ENCODE measurements around the gene RFPL1. TPM values are rescaled to one million over a fixed set of nuclear protein-coding genes. Genes with fewer than 3 reads are reported as not detected.
A peak's percentile ranks its signal among the peaks of the same experiment; 100 is the strongest.
"Not testable (repeated sequence)": the region's sequence is repeated elsewhere in the genome, so short reads cannot be mapped to it uniquely, and the experiment has no call there.

The RFPL1 gene
- total RNA-seq, 2 experiments from 2014 or later = not detected

- POLR2A ChIA-PET = interaction anchor here (1.1 kb wide), 2 partner anchors 9 to 144 kb away, joined by 4 to 5 read pairs; no protein-coding TSS in a partner anchor
- peaks cover 43% of the 10 kb centered on the region for H3K4me1 Mint-ChIP-seq
- H3K36me3 Mint-ChIP-seq (ENCODE audit: low read depth); CTCF ChIA-PET; H3K27me3 Mint-ChIP-seq; H3K9me3 Mint-ChIP-seq: not testable (repeated sequence)
- H3K27ac Mint-ChIP-seq = peak overlapping the region; percentile 97
- peak overlapping the region; percentile 85 for H3K4me3 Mint-ChIP-seq
- peak; percentile 74 for DNase-seq
Measured at GRCh38 chr22:29414951-29415591, 23.3 kb upstream of the RFPL1 start.

- H3K9me3 Mint-ChIP-seq; H3K27me3 Mint-ChIP-seq; H3K4me3 Mint-ChIP-seq; CTCF ChIA-PET; H3K27ac Mint-ChIP-seq; DNase-seq; H3K36me3 Mint-ChIP-seq (ENCODE audit: low read depth); POLR2A ChIA-PET: not testable (repeated sequence)
- H3K4me1 Mint-ChIP-seq = peaks cover 32% of the 10 kb centered on the region
Measured at GRCh38 chr22:29418704-29419103, 19.7 kb upstream of the RFPL1 start.

GRCh38 chr22:29426476-29426875 lies 11.9 kb upstream of the RFPL1 start:
- no peak for DNase-seq
- ChIA-PET POLR2A (no interaction called here), CTCF (no interaction called here)
- no peaks in the 10 kb centered on the region for H3K9me3 Mint-ChIP-seq
- H3K27me3 Mint-ChIP-seq = peaks cover 25% of the 10 kb centered on the region
- no peak overlapping the region for H3K27ac Mint-ChIP-seq
- no peak overlapping the region for H3K4me3 Mint-ChIP-seq
- peaks cover 3% of the 10 kb centered on the region for H3K4me1 Mint-ChIP-seq
- no peaks in the 10 kb centered on the region for H3K36me3 Mint-ChIP-seq (ENCODE audit: low read depth)

GRCh38 chr22:29427176-29427760 lies 11.1 kb upstream of the RFPL1 start:
- CTCF ChIA-PET = no interaction called here
- Mint-ChIP-seq H3K9me3 (no peaks in the 10 kb centered on the region), H3K36me3 (ENCODE audit: low read depth) (no peaks in the 10 kb centered on the region), H3K27ac (no peak overlapping the region), H3K4me1 (no peaks in the 10 kb centered on the region), H3K27me3 (peaks cover 29% of the 10 kb centered on the region), H3K4me3 (no peak overlapping the region)
- POLR2A ChIA-PET = no interaction called here
- no peak for DNase-seq

GRCh38 chr22:29431986-29432385 lies 6.4 kb upstream of the RFPL1 start:
- Mint-ChIP-seq H3K27me3 (peaks cover 51% of the 10 kb centered on the region), H3K4me3 (no peak overlapping the region), H3K36me3 (ENCODE audit: low read depth) (no peaks in the 10 kb centered on the region), H3K4me1 (no peaks in the 10 kb centered on the region), H3K27ac (no peak overlapping the region), H3K9me3 (no peaks in the 10 kb centered on the region)
- no peak for DNase-seq
- ChIA-PET POLR2A (no interaction called here), CTCF (no interaction called here)

GRCh38 chr22:29433856-29434255 lies 4.5 kb upstream of the RFPL1 start:
- no peaks in the 10 kb centered on the region for H3K9me3 Mint-ChIP-seq
- no peaks in the 10 kb centered on the region for H3K36me3 Mint-ChIP-seq (ENCODE audit: low read depth)
- H3K4me1 Mint-ChIP-seq = no peaks in the 10 kb centered on the region
- ChIA-PET CTCF (interaction anchor here (0.6 kb wide), 1 partner anchor 101 kb away, joined by 4 read pairs; no protein-coding TSS in a partner anchor), POLR2A (no interaction called here)
- H3K27me3 Mint-ChIP-seq = peaks cover 50% of the 10 kb centered on the region
- no peak overlapping the region for H3K27ac Mint-ChIP-seq
- H3K4me3 Mint-ChIP-seq = no peak overlapping the region
- DNase-seq = no peak

GRCh38 chr22:29434288-29434687 lies 4.1 kb upstream of the RFPL1 start:
- H3K36me3 Mint-ChIP-seq (ENCODE audit: low read depth) = no peaks in the 10 kb centered on the region
- peaks cover 46% of the 10 kb centered on the region for H3K27me3 Mint-ChIP-seq
- no peak for DNase-seq
- no peak overlapping the region for H3K4me3 Mint-ChIP-seq
- CTCF ChIA-PET = no interaction called here
- POLR2A ChIA-PET = no interaction called here
- no peaks in the 10 kb centered on the region for H3K4me1 Mint-ChIP-seq
- H3K9me3 Mint-ChIP-seq = no peaks in the 10 kb centered on the region
- H3K27ac Mint-ChIP-seq = no peak overlapping the region

GRCh38 chr22:29435236-29436136 lies 2.9 kb upstream of the RFPL1 start:
- H3K4me3 Mint-ChIP-seq = no peak overlapping the region
- CTCF ChIA-PET = interaction anchor here (0.6 kb wide), 1 partner anchor 232 kb away, joined by 3 read pairs; no protein-coding TSS in a partner anchor
- POLR2A ChIA-PET = no interaction called here
- no peaks in the 10 kb centered on the region for H3K9me3 Mint-ChIP-seq
- no peaks in the 10 kb centered on the region for H3K4me1 Mint-ChIP-seq
- H3K27ac Mint-ChIP-seq = no peak overlapping the region
- no peaks in the 10 kb centered on the region for H3K36me3 Mint-ChIP-seq (ENCODE audit: low read depth)
- DNase-seq = no peak
- H3K27me3 Mint-ChIP-seq = peaks cover 42% of the 10 kb centered on the region

GRCh38 chr22:29442976-29443375 lies 4.6 kb downstream of the RFPL1 start:
- no peak for DNase-seq
- CTCF ChIA-PET = no interaction called here
- no peaks in the 10 kb centered on the region for H3K36me3 Mint-ChIP-seq (ENCODE audit: low read depth)
- no peaks in the 10 kb centered on the region for H3K4me1 Mint-ChIP-seq
- POLR2A ChIA-PET = no interaction called here
- H3K9me3 Mint-ChIP-seq = no peaks in the 10 kb centered on the region
- peaks cover 15% of the 10 kb centered on the region for H3K27me3 Mint-ChIP-seq
- no peak overlapping the region for H3K4me3 Mint-ChIP-seq
- no peak overlapping the region for H3K27ac Mint-ChIP-seq

- Mint-ChIP-seq H3K27me3 (peaks cover 15% of the 10 kb centered on the region), H3K4me3 (no peak overlapping the region), H3K4me1 (no peaks in the 10 kb centered on the region), H3K9me3 (no peaks in the 10 kb centered on the region), H3K36me3 (ENCODE audit: low read depth) (no peaks in the 10 kb centered on the region), H3K27ac (no peak overlapping the region)
- no peak for DNase-seq
- ChIA-PET CTCF (no interaction called here), POLR2A (no interaction called here)
Measured at GRCh38 chr22:29443452-29443851, 5.1 kb downstream of the RFPL1 start.

- no peak for DNase-seq
- ChIA-PET CTCF (no interaction called here), POLR2A (no interaction called here)
- H3K9me3 Mint-ChIP-seq = no peaks in the 10 kb centered on the region
- no peak overlapping the region for H3K4me3 Mint-ChIP-seq
- H3K27ac Mint-ChIP-seq = no peak overlapping the region
- peaks cover 15% of the 10 kb centered on the region for H3K27me3 Mint-ChIP-seq
- H3K4me1 Mint-ChIP-seq = no peaks in the 10 kb centered on the region
- no peaks in the 10 kb centered on the region for H3K36me3 Mint-ChIP-seq (ENCODE audit: low read depth)
Measured at GRCh38 chr22:29443861-29444792, 5.7 kb downstream of the RFPL1 start.

GRCh38 chr22:29445508-29445907 lies 7.1 kb downstream of the RFPL1 start:
- ChIA-PET CTCF (no interaction called here), POLR2A (no interaction called here)
- H3K4me1 Mint-ChIP-seq = no peaks in the 10 kb centered on the region
- no peak overlapping the region for H3K27ac Mint-ChIP-seq
- no peak overlapping the region for H3K4me3 Mint-ChIP-seq
- no peak for DNase-seq
- no peaks in the 10 kb centered on the region for H3K36me3 Mint-ChIP-seq (ENCODE audit: low read depth)
- H3K9me3 Mint-ChIP-seq = no peaks in the 10 kb centered on the region
- peaks cover 13% of the 10 kb centered on the region for H3K27me3 Mint-ChIP-seq

- ChIA-PET POLR2A (no interaction called here), CTCF (interaction anchor here (0.6 kb wide), 1 partner anchor 11 kb away, joined by 4 read pairs; no protein-coding TSS in a partner anchor)
- no peaks in the 10 kb centered on the region for H3K9me3 Mint-ChIP-seq
- no peaks in the 10 kb centered on the region for H3K36me3 Mint-ChIP-seq (ENCODE audit: low read depth)
- H3K4me1 Mint-ChIP-seq = no peaks in the 10 kb centered on the region
- H3K27ac Mint-ChIP-seq = no peak overlapping the region
- peaks cover 9% of the 10 kb centered on the region for H3K27me3 Mint-ChIP-seq
- no peak overlapping the region for H3K4me3 Mint-ChIP-seq
- DNase-seq = no peak
Measured at GRCh38 chr22:29447906-29448305, 9.5 kb downstream of the RFPL1 start.
